Measurements from ENCODE around the gene FLOT1.

FLOT1 gene

GRCh38 chr6:30748851-30749540 lies 6.5 kb upstream of the FLOT1 start:
- no peak overlapping the region for H3K4me3 ChIP-seq (ENCODE audit: severe bottlenecking)
- H3K36me3 ChIP-seq (ENCODE audit: low read depth): peaks cover 3% of the 10 kb centered on the region
- H3K27ac ChIP-seq (ENCODE audit: poor library complexity, severe bottlenecking): peak overlapping the region; percentile 98
- no peak for TF ChIP-seq CTCF (IDR thresholded peaks at IDR 0.05; ENCODE audit: poor library complexity, severe bottlenecking)
- no peaks in the 10 kb centered on the region for H3K9me3 ChIP-seq (ENCODE audit: severe bottlenecking)
- ATAC-seq (ENCODE audit: low read depth): peak; percentile 20
- peaks cover 55% of the 10 kb centered on the region for H3K4me1 ChIP-seq (ENCODE audit: insufficient read depth, poor library complexity, severe bottlenecking)
- H3K27me3 ChIP-seq (ENCODE audit: insufficient read depth, poor library complexity, severe bottlenecking): no peaks in the 10 kb centered on the region
- DNase-seq (ENCODE audit: low spot score): no peak

DNA sequence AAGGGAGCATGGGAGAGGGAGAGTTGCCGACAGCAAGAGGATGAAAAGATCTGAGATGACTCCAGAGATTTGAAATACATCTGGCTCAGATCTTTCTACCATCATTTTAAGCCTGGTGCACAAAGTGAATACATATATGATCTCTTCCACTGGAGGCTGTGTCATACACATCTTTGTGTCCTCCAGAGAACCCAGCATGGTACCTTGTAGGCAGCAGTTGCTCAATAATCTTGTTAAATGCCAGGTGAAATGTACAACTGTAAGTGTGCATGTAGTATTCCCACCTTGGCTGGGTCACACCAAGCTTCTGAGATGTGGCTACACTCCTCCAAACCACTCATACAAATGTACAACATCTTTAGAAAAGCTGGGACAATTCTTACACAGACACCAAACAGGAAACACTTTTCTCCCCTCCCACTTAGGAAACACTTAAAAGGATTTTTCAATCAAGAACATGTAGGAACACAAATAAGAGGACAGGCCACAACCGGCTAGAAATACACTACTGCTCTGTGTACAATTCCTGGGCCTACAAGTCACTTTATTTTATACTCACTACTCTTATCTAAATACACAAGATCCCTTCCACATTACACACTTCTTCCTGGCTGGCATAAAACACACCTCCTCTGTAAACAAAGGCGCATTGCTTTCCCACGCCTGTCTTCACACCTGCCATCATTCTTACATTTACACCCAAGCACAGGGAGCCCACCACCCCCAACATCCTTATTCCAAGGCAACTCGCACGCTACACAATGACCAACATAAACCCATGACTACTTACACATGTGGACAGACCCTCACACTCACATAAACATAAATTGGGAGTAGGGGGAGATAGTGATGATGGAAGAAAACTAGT lies 5.6 kb upstream of the FLOT1 start:
- TF ChIP-seq CTCF (IDR thresholded peaks at IDR 0.05; ENCODE audit: poor library complexity, severe bottlenecking): no peak
- H3K9me3 ChIP-seq (ENCODE audit: severe bottlenecking): no peaks in the 10 kb centered on the region
- peaks cover 12% of the 10 kb centered on the region for H3K36me3 ChIP-seq (ENCODE audit: low read depth)
- H3K4me3 ChIP-seq (ENCODE audit: severe bottlenecking): no peak overlapping the region
- ATAC-seq (ENCODE audit: low read depth) (0 out of 3 replicates have a peak, but pooled peaks have one; percentile 3), DNase-seq (ENCODE audit: low spot score) (no peak)
- no peaks in the 10 kb centered on the region for H3K27me3 ChIP-seq (ENCODE audit: insufficient read depth, poor library complexity, severe bottlenecking)
- H3K27ac ChIP-seq (ENCODE audit: poor library complexity, severe bottlenecking): peak overlapping the region; percentile 98
- peaks cover 52% of the 10 kb centered on the region for H3K4me1 ChIP-seq (ENCODE audit: insufficient read depth, poor library complexity, severe bottlenecking)

- H3K27ac ChIP-seq (ENCODE audit: poor library complexity, severe bottlenecking): peak overlapping the region; percentile 98
- H3K36me3 ChIP-seq (ENCODE audit: low read depth): peaks cover 14% of the 10 kb centered on the region
- H3K9me3 ChIP-seq (ENCODE audit: severe bottlenecking): no peaks in the 10 kb centered on the region
- ATAC-seq (ENCODE audit: low read depth) (no peak), DNase-seq (ENCODE audit: low spot score) (no peak)
- H3K4me3 ChIP-seq (ENCODE audit: severe bottlenecking): no peak overlapping the region
- H3K27me3 ChIP-seq (ENCODE audit: insufficient read depth, poor library complexity, severe bottlenecking): no peaks in the 10 kb centered on the region
- no peak for TF ChIP-seq CTCF (IDR thresholded peaks at IDR 0.05; ENCODE audit: poor library complexity, severe bottlenecking)
- peaks cover 45% of the 10 kb centered on the region for H3K4me1 ChIP-seq (ENCODE audit: insufficient read depth, poor library complexity, severe bottlenecking)
These were observed 4.8 kb upstream of the FLOT1 start for GRCh38 chr6:30747300-30747687.

GRCh38 chr6:30744054-30744805 lies 1.7 kb upstream of the FLOT1 start, which contains the start of gene IER3:
TSS of gene IER3 (minus strand) at chr6:30744547. CDS start at chr6:30744518, 29 bp downstream.
- peaks cover 37% of the 10 kb centered on the region for H3K36me3 ChIP-seq (ENCODE audit: low read depth)
- peak; percentile 17 for ATAC-seq (ENCODE audit: low read depth)
- peaks cover 20% of the 10 kb centered on the region for H3K4me1 ChIP-seq (ENCODE audit: insufficient read depth, poor library complexity, severe bottlenecking)
- peak within 1 kb of the TSS; percentile 98 for H3K27ac ChIP-seq (ENCODE audit: poor library complexity, severe bottlenecking)
- H3K9me3 ChIP-seq (ENCODE audit: severe bottlenecking): no peaks in the 10 kb centered on the region
- peak; percentile 91 for DNase-seq (ENCODE audit: low spot score)
- peak; percentile 34 for TF ChIP-seq CTCF (IDR thresholded peaks at IDR 0.05; ENCODE audit: poor library complexity, severe bottlenecking)
- H3K27me3 ChIP-seq (ENCODE audit: insufficient read depth, poor library complexity, severe bottlenecking): no peaks in the 10 kb centered on the region
- H3K4me3 ChIP-seq (ENCODE audit: severe bottlenecking): peak within 1 kb of the TSS; percentile 72
